Stimulated activated CD8-positive, alpha-beta memory T cell treated with anti-CD3 and anti-CD28 coated beads, Interleukin-7, amount 100 ng/mL, for 48 hours (primary cell): Measurements from ENCODE around the gene TINAGL1.
A peak's percentile ranks its signal among the peaks of the same experiment; 100 is the strongest.

Experiments used
- DNase-seq, 2 donors: peaks; one replicate each; pipeline ENCODE4 v3.0.0-alpha.2; 2020; ENCODE audit warnings: low read depth in 1 of 2; ENCODE audit errors: extremely low read depth in 1 of 2

The TINAGL1 gene

GRCh38 chr1:31626223-31627207, 50.2 kb downstream of the TINAGL1 start:
- no peak for DNase-seq

- no peak for DNase-seq
These were observed 51.1 kb downstream of the TINAGL1 start for GRCh38 chr1:31627301-31627929.

GRCh38 chr1:31627930-31628559, 51.7 kb downstream of the TINAGL1 start:
- DNase-seq, result no peak

GRCh38 chr1:31628931-31629556, 52.7 kb downstream of the TINAGL1 start:
- no peak for DNase-seq

GRCh38 chr1:31632649-31633048, 56.3 kb downstream of the TINAGL1 start:
- no peak for DNase-seq

GRCh38 chr1:31633117-31633516, 56.8 kb downstream of the TINAGL1 start:
- peak in 1 of 2 donors; percentile 11 for DNase-seq
